HepG2 (cell line): ENCODE data around the gene DMPK. TPM values are rescaled to one million over a fixed set of nuclear protein-coding genes. Genes with fewer than 3 reads are reported as not detected.
A peak's percentile ranks its signal among the peaks of the same experiment; 100 is the strongest.

Source experiments
- ATAC-seq: fragments of 200-7000 bp; cut with Tn5 transposase; 3 replicates; pipeline ENCODE4 v1.9.1; 2020; ENCODE audit warnings: mild to moderate bottlenecking, moderate library complexity
- BruUV-seq: library from RNA; stranded (reverse); fragments of 400-500 nt; replicated peaks from 2 replicates; lab custom pipeline; 2021; lab: Mats Ljungman, UMichigan
- CTCF ChIA-PET: fragments of 300-600 bp; formaldehyde crosslinking; extraction: SDS; loops from one replicate; lab custom pipeline; 2021; ENCODE audit warnings: low total read pairs, inconsistent platforms, low intra/inter-chr PET ratio; lab: Yijun Ruan, JAX
- POLR2A ChIA-PET: fragments of 350-600 bp; sonication (Branson Sonifier 250); formaldehyde crosslinking; loops from one replicate; lab custom pipeline; 2020; ENCODE audit warnings: antibody characterized with exemption, inconsistent platforms; lab: Yijun Ruan, JAX
- DNase-seq: peaks from one replicate; pipeline ENCODE4 v3.0.0-alpha.2; 2015; ENCODE audit warnings: low spot score
- FAIRE-seq: peaks from 3 replicates; lab custom pipeline; 2011; peaks lifted over from hg19 to GRCh38; lab: Jason Lieb, UNC
- H2AFZ ChIP-seq: one replicate; pipeline ENCODE4 v1.6.1; 2011; ENCODE audit warnings: low read length, inconsistent platforms
- H3K27ac ChIP-seq: fragments of 300-600 bp; 3 replicates; pipeline ENCODE4 v1.8.0; 2011; ENCODE audit warnings: mixed run types, mild to moderate bottlenecking, mixed read lengths, low read length, inconsistent platforms; ENCODE audit not compliant: insufficient read depth; ENCODE audit errors: extremely low read length
- H3K27me3 ChIP-seq, 2 experiments: fragments of 200-600 bp in 1 of 2; 2 replicates in 1 of 2; 3 replicates in 1 of 2; pipeline versions ENCODE4 v1.6.0 to v1.8.0; 2011; ENCODE audit warnings: low read length in 2 of 2, mild to moderate bottlenecking in 2 of 2, moderate library complexity in 2 of 2, inconsistent platforms in 1 of 2; ENCODE audit not compliant: insufficient read depth in 2 of 2, control insufficient read depth in 1 of 2
- H3K36me3 ChIP-seq, 2 experiments: fragments of 200-600 bp in 1 of 2; replicated peaks in 1 of 2; 2 replicates in 1 of 2; 3 replicates in 1 of 2; pipeline versions ENCODE4 v1.5.1 to v1.8.0; 2011; ENCODE audit warnings: low read length in 2 of 2, inconsistent platforms in 1 of 2; ENCODE audit not compliant: insufficient read depth in 2 of 2, control insufficient read depth in 1 of 2
- H3K4me1 ChIP-seq: 2 replicates; pipeline ENCODE4 v1.5.1; 2012; ENCODE audit warnings: low read length, inconsistent platforms; ENCODE audit not compliant: insufficient read depth
- H3K4me2 ChIP-seq: 2 replicates; pipeline ENCODE4 v1.6.0; 2011; ENCODE audit warnings: low read depth, low read length, inconsistent platforms
- H3K4me3 ChIP-seq, 3 experiments: fragments of 200-600 bp in 1 of 3; sonication (generic), shearing (Covaris generic) in 1 of 3; replicated peaks in 1 of 3; 2 replicates each; pipeline ENCODE4 v1.5.1; 2011 to 2016; ENCODE audit warnings: low read length in 3 of 3, inconsistent platforms in 2 of 3, low read depth in 2 of 3, mild to moderate bottlenecking in 2 of 3, control low read depth in 1 of 3, mixed read lengths in 1 of 3; ENCODE audit not compliant: insufficient read depth in 1 of 3
- H3K79me2 ChIP-seq: one replicate; pipeline ENCODE4 v1.6.1; 2011; ENCODE audit warnings: low read length, inconsistent platforms; ENCODE audit not compliant: insufficient read depth
- H3K9ac ChIP-seq: 2 replicates; pipeline ENCODE4 v1.6.0; 2011; ENCODE audit warnings: mild to moderate bottlenecking, low read depth, low read length, inconsistent platforms; ENCODE audit not compliant: insufficient read depth
- H3K9me3 ChIP-seq: 2 replicates; pipeline ENCODE4 v1.5.1; 2012; ENCODE audit warnings: mild to moderate bottlenecking, low read length
- H4K20me1 ChIP-seq: 2 replicates; pipeline ENCODE4 v1.6.0; 2011; ENCODE audit warnings: inconsistent platforms, mild to moderate bottlenecking, low read length, moderate library complexity; ENCODE audit not compliant: insufficient read depth
- AKAP8 ChIP-seq: sonication (generic); formaldehyde crosslinking; IDR thresholded peaks from 2 replicates; pipeline ENCODE4 v1.5.1; 2020; ENCODE audit warnings: mild to moderate bottlenecking, missing genetic modification reagents
- ARID2 ChIP-seq: sonication (generic); formaldehyde crosslinking; IDR thresholded peaks from 2 replicates; pipeline ENCODE4 v1.8.1; 2022; ENCODE audit warnings: mild to moderate bottlenecking, missing genetic modification reagents, borderline replicate concordance
- CENPBD1 ChIP-seq: sonication (generic); formaldehyde crosslinking; IDR thresholded peaks from 2 replicates; pipeline ENCODE4 v1.8.0; 2022; ENCODE audit warnings: missing genetic modification reagents, low read depth, mild to moderate bottlenecking, borderline replicate concordance
- ELF1 ChIP-seq: sonication (generic); formaldehyde crosslinking; IDR thresholded peaks from 2 replicates; pipeline ENCODE4 v1.4.0; 2020; ENCODE audit warnings: missing genetic modification reagents
- IRF2 ChIP-seq: IDR thresholded peaks from 2 replicates; pipeline ENCODE4 v1.6.1; 2018; ENCODE audit warnings: missing genetic modification reagents, missing compliant biosample characterization
- NBN ChIP-seq: fragments of 450-650 bp; conservative IDR thresholded peaks from 2 replicates; pipeline ENCODE4 v1.6.1; 2017
- PRMT3 ChIP-seq: sonication (generic); formaldehyde crosslinking; IDR thresholded peaks from 2 replicates; pipeline ENCODE4 v1.8.1; 2022; ENCODE audit warnings: low read depth, mild to moderate bottlenecking, moderate library complexity, missing genetic modification reagents, borderline replicate concordance
- RARG ChIP-seq: sonication (generic); formaldehyde crosslinking; IDR thresholded peaks from 2 replicates; pipeline ENCODE4 v1.4.0; 2020; ENCODE audit warnings: low read depth, mild to moderate bottlenecking, missing genetic modification reagents
- SIN3A ChIP-seq: IDR thresholded peaks from 2 replicates; pipeline ENCODE4 v1.6.1; 2011; ENCODE audit warnings: low read depth, mild to moderate bottlenecking, control low read depth, low read length, borderline replicate concordance
- SP2 ChIP-seq: sonication (generic); formaldehyde crosslinking; IDR thresholded peaks from 2 replicates; pipeline ENCODE4 v1.5.1; 2020; ENCODE audit warnings: mild to moderate bottlenecking, missing genetic modification reagents
- SPEN ChIP-seq: sonication (generic); formaldehyde crosslinking; IDR thresholded peaks from 2 replicates; pipeline ENCODE4 v1.5.1; 2020; ENCODE audit warnings: low read depth, mild to moderate bottlenecking, missing genetic modification reagents
- SRSF9 ChIP-seq: fragments of 200-400 bp; formaldehyde crosslinking; IDR thresholded peaks from 2 replicates; pipeline ENCODE4 v1.6.1; 2018; ENCODE audit warnings: borderline replicate concordance, mild to moderate bottlenecking, low read depth, low read length; ENCODE audit not compliant: insufficient read depth, poor library complexity, severe bottlenecking
- SYNCRIP ChIP-seq: fragments of 200-400 bp; formaldehyde crosslinking; IDR thresholded peaks from 2 replicates; pipeline ENCODE4 v1.6.1; 2018; ENCODE audit warnings: mild to moderate bottlenecking, low read depth, low read length; ENCODE audit not compliant: insufficient read depth
- TFAP4 ChIP-seq: sonication (generic); IDR thresholded peaks from 2 replicates; pipeline ENCODE4 v1.6.1; 2016; ENCODE audit warnings: low read depth, borderline replicate concordance
- THAP11 ChIP-seq: IDR thresholded peaks from 2 replicates; pipeline ENCODE4 v1.6.1; 2016; ENCODE audit warnings: missing biosample characterization, missing genetic modification reagents
- YEATS4 ChIP-seq: sonication (generic); formaldehyde crosslinking; IDR thresholded peaks from 2 replicates; pipeline ENCODE4 v1.4.0; 2020; ENCODE audit warnings: missing genetic modification reagents, borderline replicate concordance
- ZFP36 ChIP-seq: fragments of 150-350 bp; IDR thresholded peaks from 2 replicates; pipeline ENCODE4 v1.6.1; 2018; ENCODE audit warnings: borderline replicate concordance, low read length, low read depth; ENCODE audit not compliant: partially characterized antibody
- ZNF713 ChIP-seq: sonication (generic); formaldehyde crosslinking; IDR thresholded peaks from 2 replicates; pipeline ENCODE4 v1.4.0; 2020; ENCODE audit warnings: mild to moderate bottlenecking, missing genetic modification reagents
- WGBS: methylation state at CpG from one replicate; pipeline ENCODE4 v1.1.6; 2017; ENCODE audit warnings: low lambda C conversion rate; 5-methylcytosine and 5-hydroxymethylcytosine counted together
- in situ Hi-C: cut with HindIII; loops from 2 replicates; pipeline ENCODE4 v1.10.0; 2017; ENCODE audit warnings: low pct_unique_long_range_greater_than_20kb; ENCODE audit not compliant: extremely low pct_ligation_motif_present
- intact Hi-C: fragments of 100-400 bp; cut with micrococcal nuclease; formaldehyde crosslinking; loops from one replicate; pipeline ENCODE4 v1.10.0; 2022; ENCODE audit not compliant: unreplicated experiment
- polyA plus RNA-seq, 8 experiments: library from polyadenylated mRNA; depleted of rRNA in 3 of 8; stranded (reverse) in 7 of 8; unstranded in 1 of 8; fragments of >200 nt; fragmentation: Illumina TruSeq in 4 of 8; extraction: Trizol in 4 of 8; gene quantifications; 2 replicates each; pipeline versions ENCODE4 v1.2.1 to v1.2.3, GENCODE V29; 2011 to 2016; ENCODE audit warnings: low read depth in 4 of 8, missing spikeins in 1 of 8, mixed read lengths in 1 of 8; ENCODE audit not compliant: insufficient read depth in 1 of 8
- total RNA-seq, 5 experiments: library from RNA; depleted of rRNA; stranded (reverse); fragments of >200 nt; fragmentation: Illumina TruSeq; extraction: Trizol; gene quantifications; 2 replicates each; pipeline ENCODE4 v1.2.3, GENCODE V29; 2016; ENCODE audit warnings: low read depth in 1 of 5

DMPK gene
- total and polyA plus RNA-seq, 2 of the 13 experiments (the other 11 are each of a cell fraction or from before 2014, with no cell fraction given) = 5.3 to 8.8 TPM

- intact Hi-C loops = no loop called here
- Histone ChIP-seq H3K4me3 (no peak overlapping the region), H2AFZ (no peak overlapping the region), H3K27ac (no peak overlapping the region), H3K4me1 (no peaks in the 10 kb centered on the region), H3K36me3 (peaks cover 20 to 47% of the 10 kb centered on the region in 2 experiments), H3K27me3 (no peaks in the 10 kb centered on the region), H4K20me1 (no peaks in the 10 kb centered on the region), H3K9me3 (no peaks in the 10 kb centered on the region), H3K79me2 (no peaks in the 10 kb centered on the region), H3K4me2 (no peak overlapping the region), H3K9ac (no peak overlapping the region)
- no peak for ATAC-seq
- in situ Hi-C loops = no loop called here
- TF ChIP-seq ELF1 (no peak), AKAP8 (CRISPR knock-in tag) (0 out of 2 replicates have a peak, but pooled peaks have one; percentile 24)
- no TSS peak for BruUV-seq
- 98% methylated on average over 8 of the region's 8 CpGs for WGBS
- CTCF ChIA-PET = no interaction called here
- DNase-seq = no peak
- FAIRE-seq = no peak
- POLR2A ChIA-PET = no interaction called here
Measured at GRCh38 chr19:45821103-45821521, 38.8 kb upstream of the DMPK start.

- Histone ChIP-seq H2AFZ (no peak overlapping the region), H3K27me3 (no peaks in the 10 kb centered on the region), H3K9me3 (no peaks in the 10 kb centered on the region), H3K79me2 (no peaks in the 10 kb centered on the region), H3K9ac (no peak overlapping the region), H3K36me3 (peaks cover 18 to 41% of the 10 kb centered on the region in 2 experiments), H3K4me1 (no peaks in the 10 kb centered on the region), H3K27ac (no peak overlapping the region), H3K4me2 (no peak overlapping the region), H4K20me1 (no peaks in the 10 kb centered on the region), H3K4me3 (no peak overlapping the region)
- no peak for FAIRE-seq
- intact Hi-C loops = no loop called here
- no TSS peak for BruUV-seq
- no peak for ATAC-seq
- in situ Hi-C loops = no loop called here
- POLR2A ChIA-PET = interaction anchor here (1.0 kb wide), 1 partner anchor 62 kb away, joined by 3 read pairs; no protein-coding TSS in a partner anchor
- DNase-seq = no peak
- CTCF ChIA-PET = interaction anchor here (1.8 kb wide), 1 partner anchor 63 kb away, joined by 4 read pairs; no protein-coding TSS in a partner anchor
- WGBS = 89% methylated on average over 12 of the region's 20 CpGs
- TF ChIP-seq SPEN (CRISPR knock-in tag) (no peak), CENPBD1 (no peak), ZFP36 (no peak), ZNF713 (CRISPR knock-in tag) (no peak), RARG (CRISPR knock-in tag) (no peak), TFAP4 (no peak), YEATS4 (no peak), SP2 (CRISPR knock-in tag) (no peak), ARID2 (CRISPR knock-in tag) (no peak), SYNCRIP (no peak), THAP11 (CRISPR knock-in tag) (no peak), IRF2 (CRISPR knock-in tag) (no peak), NBN (no peak), SIN3A (no peak), SRSF9 (no peak), PRMT3 (CRISPR knock-in tag) (no peak)
Measured at GRCh38 chr19:45820413-45821102, 38.3 kb upstream of the DMPK start.
